ENCODE data around the gene SLC23A2.

Gene SLC23A2

GRCh38 chr20:4828830-4829513 lies 172.3 kb downstream of the SLC23A2 start:
- DNase-seq (ENCODE audit: low spot score), result no peak
- Histone ChIP-seq H3K36me3 (ENCODE audit: low read depth) (no peaks in the 10 kb centered on the region), H3K27ac (ENCODE audit: poor library complexity, severe bottlenecking) (no peak overlapping the region), H3K4me3 (ENCODE audit: severe bottlenecking) (no peak overlapping the region), H3K9me3 (ENCODE audit: severe bottlenecking) (no peaks in the 10 kb centered on the region), H3K4me1 (ENCODE audit: insufficient read depth, poor library complexity, severe bottlenecking) (no peaks in the 10 kb centered on the region), H3K27me3 (ENCODE audit: insufficient read depth, poor library complexity, severe bottlenecking) (peaks cover 3% of the 10 kb centered on the region)
- no peak for TF ChIP-seq CTCF (IDR thresholded peaks at IDR 0.05; ENCODE audit: poor library complexity, severe bottlenecking)
- ATAC-seq (ENCODE audit: low read depth), result no peak

GRCh38 chr20:4821590-4821989 lies 179.7 kb downstream of the SLC23A2 start:
- DNase-seq (ENCODE audit: low spot score) (no peak), ATAC-seq (ENCODE audit: low read depth) (no peak)
- Histone ChIP-seq H3K4me1 (ENCODE audit: insufficient read depth, poor library complexity, severe bottlenecking) (no peaks in the 10 kb centered on the region), H3K9me3 (ENCODE audit: severe bottlenecking) (no peaks in the 10 kb centered on the region), H3K27ac (ENCODE audit: poor library complexity, severe bottlenecking) (no peak overlapping the region), H3K4me3 (ENCODE audit: severe bottlenecking) (no peak overlapping the region), H3K27me3 (ENCODE audit: insufficient read depth, poor library complexity, severe bottlenecking) (peaks cover 29% of the 10 kb centered on the region), H3K36me3 (ENCODE audit: low read depth) (no peaks in the 10 kb centered on the region)
- no peak for TF ChIP-seq CTCF (IDR thresholded peaks at IDR 0.05; ENCODE audit: poor library complexity, severe bottlenecking)

- no peak overlapping the region for H3K4me3 ChIP-seq (ENCODE audit: severe bottlenecking)
- TF ChIP-seq CTCF (IDR thresholded peaks at IDR 0.05; ENCODE audit: poor library complexity, severe bottlenecking), result no peak
- DNase-seq (ENCODE audit: low spot score), result no peak
- H3K36me3 ChIP-seq (ENCODE audit: low read depth), result no peaks in the 10 kb centered on the region
- peak; percentile 49 for ATAC-seq (ENCODE audit: low read depth)
- H3K4me1 ChIP-seq (ENCODE audit: insufficient read depth, poor library complexity, severe bottlenecking), result no peaks in the 10 kb centered on the region
- H3K27ac ChIP-seq (ENCODE audit: poor library complexity, severe bottlenecking), result no peak overlapping the region
- peaks cover 29% of the 10 kb centered on the region for H3K27me3 ChIP-seq (ENCODE audit: insufficient read depth, poor library complexity, severe bottlenecking)
- no peaks in the 10 kb centered on the region for H3K9me3 ChIP-seq (ENCODE audit: severe bottlenecking)
Observed at GRCh38 chr20:4820806-4821518, 180.3 kb downstream of the SLC23A2 start.

- no peak overlapping the region for H3K27ac ChIP-seq (ENCODE audit: poor library complexity, severe bottlenecking)
- H3K9me3 ChIP-seq (ENCODE audit: severe bottlenecking), result no peaks in the 10 kb centered on the region
- TF ChIP-seq CTCF (IDR thresholded peaks at IDR 0.05; ENCODE audit: poor library complexity, severe bottlenecking), result no peak
- no peaks in the 10 kb centered on the region for H3K36me3 ChIP-seq (ENCODE audit: low read depth)
- H3K27me3 ChIP-seq (ENCODE audit: insufficient read depth, poor library complexity, severe bottlenecking), result peaks cover 29% of the 10 kb centered on the region
- H3K4me3 ChIP-seq (ENCODE audit: severe bottlenecking), result no peak overlapping the region
- ATAC-seq (ENCODE audit: low read depth) (no peak), DNase-seq (ENCODE audit: low spot score) (no peak)
- H3K4me1 ChIP-seq (ENCODE audit: insufficient read depth, poor library complexity, severe bottlenecking), result no peaks in the 10 kb centered on the region
Observed at GRCh38 chr20:4819901-4820300, 181.4 kb downstream of the SLC23A2 start.

GRCh38 chr20:4817230-4817671 lies 184.1 kb downstream of the SLC23A2 start:
- no peaks in the 10 kb centered on the region for H3K4me1 ChIP-seq (ENCODE audit: insufficient read depth, poor library complexity, severe bottlenecking)
- H3K4me3 ChIP-seq (ENCODE audit: severe bottlenecking), result no peak overlapping the region
- DNase-seq (ENCODE audit: low spot score) (no peak), ATAC-seq (ENCODE audit: low read depth) (0 out of 3 replicates have a peak, but pooled peaks have one; percentile 20)
- peak; percentile 23 for TF ChIP-seq CTCF (IDR thresholded peaks at IDR 0.05; ENCODE audit: poor library complexity, severe bottlenecking)
- H3K9me3 ChIP-seq (ENCODE audit: severe bottlenecking), result no peaks in the 10 kb centered on the region
- H3K36me3 ChIP-seq (ENCODE audit: low read depth), result no peaks in the 10 kb centered on the region
- H3K27ac ChIP-seq (ENCODE audit: poor library complexity, severe bottlenecking), result no peak overlapping the region
- H3K27me3 ChIP-seq (ENCODE audit: insufficient read depth, poor library complexity, severe bottlenecking), result peaks cover 11% of the 10 kb centered on the region
